ENCODE measurements around the gene PEA15.

DNA sequence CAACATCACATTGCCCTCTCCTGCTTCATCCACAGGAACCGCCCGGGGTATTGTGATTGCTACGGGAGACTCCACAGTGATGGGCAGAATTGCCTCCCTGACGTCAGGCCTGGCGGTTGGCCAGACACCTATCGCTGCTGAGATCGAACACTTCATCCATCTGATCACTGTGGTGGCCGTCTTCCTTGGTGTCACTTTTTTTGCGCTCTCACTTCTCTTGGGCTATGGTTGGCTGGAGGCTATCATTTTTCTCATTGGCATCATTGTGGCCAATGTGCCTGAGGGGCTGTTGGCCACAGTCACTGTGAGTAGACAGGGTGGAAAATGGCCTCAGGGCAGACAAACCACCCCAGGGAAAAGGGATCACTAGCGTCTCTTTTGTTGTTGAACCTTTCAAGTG lies 41.1 kb upstream of the PEA15 start:
- TF ChIP-seq YY1 (IDR thresholded peaks at IDR 0.05; ENCODE audit: insufficient read depth, insufficient read length) (no peak), ZNF274 (IDR thresholded peaks at IDR 0.05; ENCODE audit: low read depth, low read length) (no peak), SUZ12 (IDR thresholded peaks at IDR 0.05; ENCODE audit: extremely low read depth, insufficient read depth, insufficient read length) (no peak)

Data from NT2/D1 (cell line).